ENCODE data around the gene ARHGEF2.

ARHGEF2 gene

DNA sequence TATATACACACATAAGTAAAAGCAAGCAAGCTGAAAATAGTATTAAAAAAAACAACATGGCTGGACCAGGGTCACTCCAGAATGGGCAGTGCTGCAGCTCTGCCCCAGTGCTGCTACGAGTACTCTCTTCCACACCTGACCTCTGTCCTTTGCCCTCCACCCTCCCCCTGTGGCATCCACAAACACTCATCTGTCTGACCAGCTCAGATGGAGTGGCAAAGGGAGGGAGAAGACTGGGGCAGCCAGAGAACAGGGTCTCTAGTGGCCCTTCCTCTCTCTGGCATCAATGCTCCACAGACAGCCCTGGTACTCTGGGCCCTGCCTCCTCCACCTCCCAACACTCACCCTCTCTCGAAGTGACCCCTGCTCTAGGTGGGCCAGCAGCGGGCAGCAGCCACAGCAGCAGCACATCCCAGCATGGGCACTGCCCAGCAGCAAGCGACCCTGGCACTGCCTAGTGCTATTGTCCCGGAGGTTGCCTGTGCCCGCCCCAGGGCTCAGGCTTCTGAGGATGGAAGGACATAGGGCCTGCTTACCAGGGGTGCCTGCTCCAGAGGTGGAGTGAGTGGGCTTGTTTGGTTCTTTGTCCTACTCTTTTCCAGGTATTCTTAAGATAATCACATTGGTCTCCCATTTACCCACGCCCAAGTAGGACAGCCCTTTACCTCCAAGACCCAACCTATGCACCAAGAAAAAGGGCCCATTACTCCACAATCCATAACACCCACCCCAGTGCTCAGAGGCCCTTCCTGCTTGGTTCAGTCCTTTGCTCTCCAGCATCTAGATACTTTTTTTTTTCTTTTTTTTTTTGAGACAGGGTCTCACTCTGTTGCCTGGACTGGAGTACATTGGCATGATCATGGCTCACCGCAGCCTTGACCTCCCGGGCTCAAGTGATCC lies 6.2 kb downstream of the ARHGEF2 start:
- no peak for DNase-seq (ENCODE audit: low read depth)

DNA sequence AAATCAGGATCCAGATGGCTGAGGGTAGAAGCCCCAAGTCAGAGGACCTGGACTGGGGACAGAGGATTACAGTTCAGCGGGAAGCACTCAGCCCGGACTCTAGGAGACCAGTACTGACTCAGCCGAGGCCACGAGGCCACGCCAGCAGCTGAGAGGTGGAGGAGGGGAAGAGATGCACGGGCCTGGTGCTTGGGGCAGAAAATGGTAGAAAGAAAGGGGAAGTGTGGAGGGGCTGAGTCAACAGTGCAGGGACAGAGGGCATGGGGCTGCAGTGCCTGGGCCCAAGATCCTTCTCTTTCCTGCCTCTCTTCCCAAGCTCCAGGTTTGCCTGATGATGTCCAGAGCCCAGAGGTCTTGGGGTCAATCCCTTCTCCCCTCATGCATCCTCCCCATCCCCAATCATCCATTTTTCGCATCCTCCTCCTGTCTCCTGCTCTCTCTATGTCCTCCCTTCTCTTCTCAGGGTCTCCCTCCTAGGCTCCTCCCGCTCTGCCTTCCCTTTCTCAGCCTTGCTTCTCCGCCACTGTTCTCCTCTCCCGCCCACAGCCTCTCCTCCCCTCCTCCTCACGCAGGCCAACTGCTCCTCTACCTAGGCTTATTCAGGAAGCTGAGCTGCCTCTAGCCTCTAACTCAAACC lies 7.7 kb downstream of the ARHGEF2 start:
- no peak for DNase-seq (ENCODE audit: low read depth)

DNA sequence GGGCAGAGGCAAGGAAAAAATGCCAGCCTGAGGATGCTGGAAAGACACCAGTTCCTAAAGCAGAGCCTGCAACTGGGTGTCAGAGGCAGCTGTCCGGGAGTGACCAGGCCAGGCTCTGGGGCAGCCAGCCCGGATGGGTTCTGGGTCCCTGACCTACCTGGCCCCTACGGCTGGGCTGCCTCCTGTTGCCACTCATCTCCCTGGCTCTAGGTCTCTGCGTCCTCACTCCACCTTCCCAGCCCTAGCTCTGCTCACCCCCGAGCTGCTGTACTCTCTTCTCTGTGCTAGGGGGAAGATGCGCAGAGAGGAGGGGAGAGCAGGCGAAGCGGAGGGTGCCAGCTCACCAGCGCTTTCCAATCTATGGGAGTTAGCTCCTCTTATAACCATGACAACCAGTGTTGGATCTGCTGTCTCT lies 9.0 kb downstream of the ARHGEF2 start:
- no peak for DNase-seq (ENCODE audit: low read depth)

DNA sequence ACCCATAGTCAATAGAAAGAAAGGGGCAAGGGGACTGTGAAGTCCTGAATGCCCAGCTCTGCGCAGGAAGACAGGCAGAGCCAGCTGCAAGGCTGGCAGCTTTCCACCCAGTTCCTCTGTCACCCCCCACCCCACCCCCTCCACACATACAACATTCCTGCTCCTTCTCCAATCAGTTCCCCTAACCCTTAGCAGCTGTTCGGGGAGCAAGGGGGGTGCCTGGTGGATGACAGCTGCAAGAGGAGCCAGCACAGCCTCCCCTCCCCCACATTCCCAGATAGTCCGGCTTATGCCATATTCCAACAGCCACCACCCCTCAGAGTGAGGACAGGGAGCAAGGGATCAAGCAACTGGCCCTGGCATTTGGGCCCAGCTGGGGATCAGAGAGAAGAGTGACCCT lies 9.7 kb downstream of the ARHGEF2 start:
- no peak for DNase-seq (ENCODE audit: low read depth)

DNA sequence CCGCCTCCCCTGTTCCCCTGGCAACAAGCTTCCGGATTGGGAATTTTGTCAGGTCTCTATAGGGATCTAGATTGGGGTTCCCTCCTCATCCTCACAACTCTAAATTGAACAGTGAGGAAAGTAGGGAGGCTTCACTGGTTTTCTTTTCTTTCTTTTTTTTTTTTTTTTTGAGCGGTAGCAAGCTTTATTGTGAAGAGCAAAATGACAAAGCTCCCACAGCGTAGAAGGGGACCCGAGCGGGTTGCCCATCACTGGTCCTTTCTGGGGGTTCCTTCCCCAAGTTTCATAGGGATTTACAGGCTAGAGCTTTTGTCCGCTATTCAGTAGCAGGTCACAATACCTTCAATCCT lies 10.3 kb downstream of the ARHGEF2 start:
- no peak for DNase-seq (ENCODE audit: low read depth)

DNA sequence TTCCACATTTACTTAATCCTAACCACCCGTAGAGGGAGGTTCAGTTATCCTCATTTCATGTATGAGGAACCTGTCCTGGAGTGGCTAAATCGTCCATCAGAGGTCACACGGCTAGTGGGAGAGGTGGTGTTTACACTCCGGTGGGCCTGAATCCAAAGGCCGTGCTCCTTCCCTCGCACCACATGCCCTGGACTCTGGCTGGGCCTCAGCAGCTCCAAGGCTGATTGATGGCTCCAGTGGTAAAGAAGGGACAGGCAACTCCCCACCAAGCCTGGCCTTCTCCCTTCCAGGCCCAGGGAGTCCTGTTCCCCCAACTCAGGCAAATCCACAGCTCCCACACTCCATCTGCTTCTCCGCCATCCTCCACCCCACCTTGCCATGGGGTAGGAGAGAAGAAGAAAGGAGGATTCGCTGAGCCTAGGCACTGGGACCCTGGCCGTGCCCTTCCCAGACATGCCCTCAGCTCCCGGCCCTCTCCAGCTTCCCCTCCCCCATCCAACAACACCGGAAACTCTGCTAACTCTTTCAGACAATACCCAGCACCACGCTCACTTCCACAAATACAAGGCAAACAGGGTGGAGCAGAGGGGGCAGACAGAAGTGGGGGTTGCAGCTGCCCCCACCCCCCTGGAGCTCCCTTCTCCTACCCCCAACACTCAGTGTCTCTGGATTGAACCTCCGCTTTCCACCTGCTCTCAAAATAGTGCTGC lies 10.9 kb downstream of the ARHGEF2 start:
- DNase-seq (ENCODE audit: low read depth): no peak

DNA sequence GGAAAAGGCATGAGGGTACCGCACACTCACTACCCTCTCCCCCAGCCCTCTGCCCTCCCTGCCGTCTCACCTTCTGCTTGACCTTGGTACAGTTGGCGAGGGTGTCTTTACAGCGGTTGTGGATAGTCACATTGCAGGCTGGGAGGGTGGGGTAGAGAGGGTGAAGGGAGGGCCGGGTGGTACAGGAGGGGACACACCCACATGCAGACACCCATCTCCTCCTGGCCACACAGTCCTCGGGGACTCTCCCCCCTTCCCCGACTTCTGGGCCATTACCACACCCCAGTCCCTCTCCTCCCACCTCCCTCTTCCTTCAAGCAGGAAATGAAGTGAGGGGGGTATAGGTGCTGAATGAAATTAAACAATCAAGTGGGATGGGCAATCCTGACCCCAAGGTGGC lies 11.6 kb downstream of the ARHGEF2 start:
- no peak for DNase-seq (ENCODE audit: low read depth)

DNA sequence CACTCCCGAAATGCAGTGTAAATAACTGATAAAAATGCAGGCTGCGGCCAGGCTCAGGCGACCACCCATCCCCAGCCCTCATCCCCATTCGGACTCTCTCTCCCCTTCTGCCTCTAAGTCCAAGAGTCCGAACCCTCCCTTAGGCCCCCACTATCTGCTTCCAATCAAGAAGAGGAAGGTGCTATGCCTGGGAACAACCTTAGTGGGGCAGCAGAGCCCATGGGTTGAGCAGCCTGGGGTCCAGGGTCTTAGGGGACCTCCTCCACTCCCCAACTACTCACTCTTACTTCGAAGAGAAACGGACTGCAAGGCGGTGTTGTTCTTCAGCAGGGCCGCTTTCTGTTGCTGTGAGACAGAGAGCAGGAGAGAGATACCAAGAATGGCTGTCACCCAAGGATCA lies 12.2 kb downstream of the ARHGEF2 start:
- no peak for DNase-seq (ENCODE audit: low read depth)

DNA sequence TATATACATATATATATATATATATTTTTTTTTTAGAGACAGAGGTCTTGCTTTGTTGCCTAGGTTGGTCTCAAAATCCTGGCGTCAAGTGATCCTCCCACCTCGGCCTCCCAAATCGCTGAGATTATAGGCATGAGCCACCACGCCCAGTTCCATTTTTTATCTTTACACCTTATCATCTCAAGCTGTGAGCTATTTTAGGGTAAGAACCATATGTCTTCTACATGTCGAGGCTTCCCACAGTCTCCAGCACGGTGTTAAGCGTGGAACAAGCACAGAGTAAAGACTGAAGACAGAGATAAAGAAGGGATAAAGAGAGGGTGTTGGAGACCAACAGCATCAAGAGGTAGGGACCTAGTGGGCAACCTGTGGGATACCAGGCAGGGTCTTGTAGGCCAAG lies 14.2 kb downstream of the ARHGEF2 start:
- no peak for DNase-seq (ENCODE audit: low read depth)

DNA sequence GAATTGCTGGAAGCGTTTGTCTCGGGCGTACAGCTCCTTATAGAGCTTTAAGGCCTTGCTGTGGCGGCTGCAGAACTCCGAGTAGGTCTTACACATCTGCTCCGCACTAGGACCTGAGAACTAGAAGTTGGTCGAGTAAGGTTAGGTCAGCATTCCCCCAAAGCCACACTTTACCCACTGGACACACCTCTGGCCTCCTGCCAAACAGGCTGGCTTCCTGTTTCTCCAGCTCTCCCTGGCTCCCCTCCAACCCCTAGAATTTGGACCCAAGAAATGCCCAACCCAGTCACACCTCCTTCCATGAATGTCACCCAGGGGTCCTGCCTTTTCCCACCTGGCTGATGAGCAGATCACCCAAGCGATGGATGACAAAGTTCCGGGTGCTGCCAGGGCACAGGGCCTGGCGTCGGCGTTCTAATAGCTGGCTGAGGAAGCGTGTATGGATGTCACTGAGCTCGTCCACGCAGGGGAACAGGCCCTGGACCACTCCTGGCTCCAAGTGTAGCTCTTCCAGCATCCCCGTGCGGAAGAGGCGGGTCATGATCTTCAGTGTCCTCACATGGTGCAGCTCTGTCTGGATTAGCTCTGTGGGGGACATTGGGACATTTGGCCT lies 15.6 kb downstream of the ARHGEF2 start:
- no peak for DNase-seq (ENCODE audit: low read depth)

DNA sequence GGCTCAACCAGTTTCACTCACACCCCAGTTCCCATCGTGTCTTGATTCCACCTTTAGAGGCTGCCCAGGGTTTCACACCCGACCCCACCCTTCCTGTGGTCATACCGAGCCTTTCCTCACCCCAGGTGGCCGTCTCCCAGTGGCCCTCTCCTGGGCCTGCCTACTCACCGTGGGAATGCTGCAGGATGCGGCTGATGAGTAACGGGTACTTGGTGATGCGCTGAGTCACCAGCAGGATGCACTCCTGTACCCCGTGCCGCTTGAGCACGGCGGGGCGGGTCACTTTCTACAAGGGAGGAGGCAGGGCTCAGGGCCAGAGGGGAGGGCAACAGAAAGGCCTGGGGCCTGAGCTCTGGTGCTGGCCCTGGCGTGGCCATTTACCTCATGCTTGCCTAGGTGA lies 16.4 kb downstream of the ARHGEF2 start:
- no peak for DNase-seq (ENCODE audit: low read depth)

DNA sequence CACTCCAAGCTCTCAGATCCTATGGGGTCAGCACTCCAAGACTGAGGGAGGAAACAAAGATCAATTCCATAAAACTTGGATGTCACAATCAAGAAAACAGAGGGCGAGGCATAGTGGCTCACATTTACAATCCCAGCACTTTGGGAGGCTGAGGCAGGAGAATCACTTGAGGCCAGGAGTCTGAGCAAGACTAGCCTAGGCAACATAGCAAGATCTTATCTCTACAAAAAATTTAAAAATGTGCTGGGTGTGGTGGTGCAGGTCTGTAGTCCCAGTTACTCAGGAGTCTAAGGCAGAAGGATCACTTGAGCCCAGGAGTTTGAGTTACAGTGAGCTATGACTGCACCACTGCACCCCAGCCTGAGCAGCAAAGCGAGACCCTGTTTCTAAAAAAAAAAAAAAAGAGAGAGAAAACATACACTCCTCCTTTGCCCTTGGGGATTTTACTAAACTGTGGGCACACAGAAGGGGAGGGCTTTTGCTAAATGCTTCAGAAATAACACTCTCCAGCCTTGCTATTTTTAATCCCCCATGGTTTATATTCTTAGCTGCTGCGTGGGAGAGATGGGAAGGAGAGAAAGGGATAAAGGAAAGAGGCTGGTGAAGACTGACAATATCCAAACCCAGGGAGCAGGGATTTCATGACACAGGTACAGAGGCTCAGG lies 18.1 kb downstream of the ARHGEF2 start:
- no peak for DNase-seq (ENCODE audit: low read depth)

DNA sequence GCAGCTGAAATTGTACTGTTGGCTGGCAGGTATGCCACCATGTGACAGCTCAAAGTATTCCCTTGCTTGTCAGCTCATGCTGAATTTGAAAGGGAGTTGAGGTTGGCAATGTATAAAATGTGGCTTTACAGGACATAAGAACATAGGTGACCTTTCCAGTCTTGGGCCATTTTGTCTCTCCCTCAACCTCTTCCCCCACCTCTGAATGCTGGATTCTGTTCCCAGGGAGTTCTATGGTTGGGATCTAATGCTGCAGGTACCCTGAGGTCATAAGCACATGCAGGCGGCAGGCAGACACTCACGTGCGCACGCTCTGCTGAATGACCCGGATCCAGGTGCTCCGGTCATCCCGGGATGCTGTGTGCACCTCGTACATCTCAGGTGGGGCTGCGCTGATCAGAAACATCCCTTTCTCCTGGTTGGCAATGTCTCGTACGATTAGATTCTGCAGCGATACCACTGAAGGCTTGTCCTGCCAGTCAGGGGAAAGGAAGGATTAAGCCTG lies 20.9 kb downstream of the ARHGEF2 start:
- DNase-seq (ENCODE audit: low read depth): no peak

DNA sequence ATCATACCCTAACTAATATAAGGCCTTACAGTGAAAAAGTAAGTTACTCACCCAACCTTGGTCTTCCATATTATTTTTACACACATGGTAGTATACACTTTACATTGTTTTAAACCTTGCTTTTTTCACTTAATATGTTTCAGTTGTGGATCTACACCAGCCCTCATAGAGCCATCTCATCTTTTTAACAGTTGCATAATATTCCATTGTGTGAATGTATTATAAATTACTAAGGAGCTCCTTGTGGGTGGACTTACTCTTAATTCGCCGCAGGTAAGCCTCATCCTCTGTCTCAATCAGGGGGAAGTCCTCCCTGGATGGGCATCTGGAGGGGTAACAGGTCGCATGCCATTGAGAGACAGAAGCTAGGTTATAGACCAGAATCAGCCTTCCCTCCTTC lies 23.7 kb downstream of the ARHGEF2 start:
- DNase-seq (ENCODE audit: low read depth): no peak

DNA sequence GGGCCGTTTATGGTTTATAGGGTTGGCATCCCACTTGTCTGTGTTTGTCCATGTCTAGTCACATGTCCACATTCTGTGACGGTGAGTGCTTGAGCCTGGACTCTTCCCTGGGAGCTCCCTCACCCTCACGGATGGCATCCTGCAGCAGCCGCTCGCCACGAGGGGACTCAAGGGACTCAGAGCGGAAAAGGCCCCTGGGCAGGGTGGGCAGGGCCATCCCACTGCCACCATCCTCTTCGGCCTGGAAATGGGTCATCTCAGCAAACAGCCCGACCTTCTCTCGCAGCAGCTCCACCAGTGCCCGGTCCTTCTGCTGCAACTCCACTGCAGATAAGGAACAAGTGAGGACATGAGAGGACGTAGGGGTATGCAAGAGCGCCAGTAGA lies 25.8 kb downstream of the ARHGEF2 start:
- DNase-seq (ENCODE audit: low read depth): no peak

DNA sequence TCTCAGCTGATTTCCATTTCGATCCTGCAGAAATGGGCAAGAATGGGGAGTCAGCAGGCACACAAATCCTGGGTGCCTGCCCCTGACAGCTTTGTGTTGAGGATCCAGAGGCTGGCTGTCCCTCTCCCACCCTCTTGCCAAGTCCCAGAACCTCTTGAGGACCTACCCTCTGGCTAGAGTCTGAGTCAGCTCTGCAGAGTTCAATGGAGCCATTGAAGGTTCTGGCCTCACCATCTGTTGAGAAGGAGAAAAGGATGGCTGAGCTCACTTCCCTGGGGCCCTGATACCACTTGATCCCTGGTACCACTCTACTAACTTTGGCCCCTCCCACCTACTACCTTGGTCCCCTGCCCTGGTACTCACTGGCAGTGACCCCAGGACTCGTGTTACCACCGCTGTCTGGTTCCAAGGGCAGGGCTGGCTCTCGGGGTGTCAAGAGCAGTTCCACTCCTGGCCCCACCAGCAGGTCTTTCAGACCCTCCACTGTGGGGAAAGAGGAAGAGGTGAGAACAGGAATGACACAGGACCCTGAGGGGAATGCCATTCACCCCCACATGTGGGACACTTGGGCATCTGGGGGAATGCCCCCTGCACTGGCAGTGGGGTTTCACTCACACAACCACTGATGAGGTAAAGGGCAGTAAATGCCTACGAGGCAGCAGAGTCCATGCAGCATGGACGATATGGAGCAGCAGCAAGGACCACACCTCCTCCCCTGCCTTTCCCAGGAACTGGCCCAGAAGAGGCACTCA lies 26.4 kb downstream of the ARHGEF2 start:
- DNase-seq (ENCODE audit: low read depth): no peak

DNA sequence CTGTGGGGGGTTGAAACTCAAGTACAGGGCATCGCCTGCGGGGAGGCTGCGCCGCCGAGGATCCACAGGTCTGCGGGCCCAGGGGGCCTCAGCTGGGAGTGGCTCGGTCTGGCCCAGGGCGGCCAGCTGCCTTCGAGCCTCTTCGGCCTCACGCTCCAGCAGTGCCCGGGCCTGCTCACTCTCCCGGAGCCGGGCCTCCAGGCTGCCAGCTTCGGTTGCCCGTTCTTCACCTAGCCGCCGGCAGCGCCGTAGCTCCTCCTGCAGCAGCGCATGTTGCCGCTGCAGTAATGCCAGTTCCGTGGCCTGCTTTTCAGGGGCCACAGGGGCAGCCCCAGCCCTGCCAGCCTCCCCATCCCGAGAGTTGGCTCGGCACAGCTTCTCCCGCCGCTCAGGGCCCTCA lies 27.5 kb downstream of the ARHGEF2 start:
- DNase-seq (ENCODE audit: low read depth): no peak

DNA sequence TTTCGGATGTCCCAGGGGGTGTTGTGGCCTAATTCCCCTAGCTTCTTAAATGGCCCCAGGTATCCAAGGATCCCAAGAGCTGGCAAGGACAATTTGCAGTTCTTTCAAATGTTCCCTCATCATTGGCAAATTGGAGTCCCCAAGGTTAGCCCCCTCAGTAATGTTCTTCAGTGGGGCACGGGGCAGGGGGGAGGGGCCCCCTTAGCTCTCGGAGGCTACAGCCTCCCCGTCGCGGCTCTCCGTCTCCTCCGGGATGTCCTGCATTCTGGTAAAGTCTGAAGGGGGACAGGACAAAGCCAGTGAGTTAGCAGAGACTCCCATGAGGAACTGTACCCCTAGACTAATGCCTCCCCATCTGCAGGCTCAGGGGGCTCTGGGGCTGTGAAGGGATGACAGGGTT lies 30.6 kb downstream of the ARHGEF2 start:
- DNase-seq (ENCODE audit: low read depth): no peak

DNA sequence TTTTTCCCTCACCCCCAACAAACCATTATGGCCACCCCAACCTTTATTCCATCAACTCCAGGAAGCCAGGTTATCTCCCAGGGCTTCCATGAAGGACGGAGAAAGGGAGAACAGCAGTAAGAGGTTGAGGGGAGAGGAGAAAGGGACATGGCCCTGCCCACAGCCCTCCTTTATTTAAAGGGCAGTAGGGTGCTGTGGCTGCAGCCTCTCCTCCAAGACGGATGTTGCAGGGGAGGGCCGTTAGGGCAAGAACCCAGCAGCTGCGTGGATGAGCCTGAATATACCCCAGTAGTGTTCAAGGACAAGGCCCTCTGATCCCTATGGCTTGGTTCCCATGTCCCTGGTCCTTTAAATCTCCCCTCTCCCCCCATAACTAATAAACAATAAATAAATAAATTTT lies 31.1 kb downstream of the ARHGEF2 start:
- DNase-seq (ENCODE audit: low read depth): no peak

DNA sequence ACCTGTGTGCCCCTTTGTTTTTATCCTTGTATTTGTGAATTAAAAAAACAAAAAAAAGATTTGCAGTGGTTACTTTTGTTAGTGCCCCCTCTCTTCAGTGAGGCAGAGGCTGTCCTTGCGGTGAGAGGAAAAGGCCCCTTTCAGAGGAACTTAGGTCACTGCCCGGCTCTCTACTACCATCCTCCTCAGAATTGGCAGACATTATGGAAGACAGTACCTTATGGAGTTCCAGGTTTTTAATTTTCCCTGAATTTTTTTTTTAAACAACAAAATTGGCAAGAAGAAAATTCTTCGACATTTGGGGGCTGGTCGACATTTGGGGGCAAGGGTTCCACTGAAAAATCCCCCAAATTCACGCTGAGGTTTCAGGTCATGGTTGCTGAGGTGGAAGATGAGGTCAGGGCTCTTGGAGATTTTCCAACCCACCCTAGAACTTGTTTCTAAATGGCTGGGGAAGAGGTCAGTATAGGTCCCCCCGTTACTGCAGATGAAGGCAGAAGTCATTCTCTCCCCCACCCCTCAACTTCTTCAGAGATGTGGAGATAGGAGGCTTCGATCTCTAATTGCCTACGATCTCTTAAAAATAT lies 31.6 kb downstream of the ARHGEF2 start:
- DNase-seq (ENCODE audit: low read depth): no peak

DNA sequence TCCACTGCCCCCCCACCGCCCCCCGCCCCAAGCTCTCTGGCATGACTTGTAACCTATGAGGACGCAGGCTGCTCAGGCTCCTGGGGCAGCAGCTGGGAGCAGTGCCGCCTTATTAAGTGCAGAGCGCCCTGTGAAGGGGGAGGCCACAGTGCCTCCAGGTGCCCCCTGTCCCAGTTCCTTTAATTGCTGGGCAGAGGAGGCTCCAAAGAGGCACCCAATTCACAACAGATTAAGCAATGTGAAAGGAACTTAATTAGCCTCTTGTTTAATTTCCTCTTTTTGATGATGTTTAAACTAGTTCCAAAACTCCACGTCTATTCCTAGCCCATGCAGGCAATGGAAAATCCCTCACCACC lies 33.9 kb downstream of the ARHGEF2 start:
- no peak for DNase-seq (ENCODE audit: low read depth)

Data from stimulated activated CD8-positive, alpha-beta memory T cell treated with anti-CD3 and anti-CD28 coated beads, Interleukin-4, amount 100 ng/mL, for 24 hours (primary cell).